GM21390 (cell line): Measurements from ENCODE around the gene NUBP1.
A peak's percentile ranks its signal among the peaks of the same experiment; 100 is the strongest.
"Not testable (repeated sequence)": the region's sequence is repeated elsewhere in the genome, so short reads cannot be mapped to it uniquely, and the experiment has no call there.

ENCODE experiments used
- ATAC-seq: cut with Tn5 transposase; IDR thresholded peaks from one replicate; pipeline ENCODE4 v1.9.1; 2021; ENCODE audit not compliant: unreplicated experiment

NUBP1 gene

GRCh38 chr16:10750793-10751192, 7.2 kb downstream of the NUBP1 start:
- ATAC-seq: no peak

- no peak for ATAC-seq
Measured at GRCh38 chr16:10751291-10751697, 7.7 kb downstream of the NUBP1 start.

GRCh38 chr16:10752843-10753523, 9.3 kb downstream of the NUBP1 start:
- ATAC-seq: peak; percentile 65

- no peak for ATAC-seq
Measured at GRCh38 chr16:10753670-10754069, 10.0 kb downstream of the NUBP1 start.

GRCh38 chr16:10754941-10755340, 11.3 kb downstream of the NUBP1 start:
- ATAC-seq: no peak

GRCh38 chr16:10756574-10756973, 12.9 kb downstream of the NUBP1 start:
- no peak for ATAC-seq

GRCh38 chr16:10760858-10761257, 17.2 kb downstream of the NUBP1 start:
- no peak for ATAC-seq

GRCh38 chr16:10761373-10761772, 17.7 kb downstream of the NUBP1 start:
- no peak for ATAC-seq

GRCh38 chr16:10762336-10763016, 18.8 kb downstream of the NUBP1 start:
- no peak for ATAC-seq

- ATAC-seq: no peak
Measured at GRCh38 chr16:10763456-10763855, 19.8 kb downstream of the NUBP1 start.

- peak; percentile 71 for ATAC-seq
Measured at GRCh38 chr16:10765772-10766171, 22.1 kb downstream of the NUBP1 start.

GRCh38 chr16:10767127-10767526, 23.5 kb downstream of the NUBP1 start:
- no peak for ATAC-seq

- no peak for ATAC-seq
Measured at GRCh38 chr16:10769381-10769780, 25.7 kb downstream of the NUBP1 start.

GRCh38 chr16:10770907-10771306, 27.3 kb downstream of the NUBP1 start:
- ATAC-seq: no peak

GRCh38 chr16:10776280-10776679, 32.6 kb downstream of the NUBP1 start:
- peak; percentile 78 for ATAC-seq

- ATAC-seq: not testable (repeated sequence)
Measured at GRCh38 chr16:10776923-10777322, 33.3 kb downstream of the NUBP1 start.

GRCh38 chr16:10777356-10777755, 33.7 kb downstream of the NUBP1 start:
- no peak for ATAC-seq

GRCh38 chr16:10779908-10780307, 36.3 kb downstream of the NUBP1 start:
- ATAC-seq: not testable (repeated sequence)

- no peak for ATAC-seq
Measured at GRCh38 chr16:10780628-10781027, 37.0 kb downstream of the NUBP1 start.

GRCh38 chr16:10782628-10783027, 39.0 kb downstream of the NUBP1 start:
- ATAC-seq: no peak

- no peak for ATAC-seq
Measured at GRCh38 chr16:10787304-10787703, 43.7 kb downstream of the NUBP1 start.

GRCh38 chr16:10788630-10789029, 45.0 kb downstream of the NUBP1 start:
- ATAC-seq: not testable (repeated sequence)

- no peak for ATAC-seq
Measured at GRCh38 chr16:10791048-10791447, 47.4 kb downstream of the NUBP1 start.
